ENCODE data around the gene CEMIP.

Gene CEMIP

GRCh38 chr15:80982839-80983238, 203.7 kb downstream of the CEMIP start:
- no peak for DNase-seq (ENCODE audit: low spot score)

DNA sequence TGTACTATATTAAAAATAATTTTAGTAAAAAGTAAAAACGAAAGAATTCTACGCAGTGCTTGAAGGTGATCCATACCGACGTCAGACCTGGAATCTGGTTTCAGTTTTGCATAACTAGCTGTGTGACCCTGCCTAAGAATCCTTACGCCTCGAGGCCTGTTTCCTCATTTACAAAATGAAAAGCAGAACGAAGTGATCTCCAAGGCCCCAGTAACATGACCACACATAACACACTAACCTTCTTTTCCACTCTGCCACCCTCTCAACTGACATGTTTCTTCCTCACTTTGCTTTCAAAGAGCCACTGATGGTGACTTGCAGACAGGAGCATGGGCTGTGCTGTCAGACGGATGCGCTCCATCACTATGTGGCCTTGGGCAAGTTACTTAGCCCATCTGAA, 205.7 kb downstream of the CEMIP start:
- DNase-seq (ENCODE audit: low spot score), result no peak

- no peak for DNase-seq (ENCODE audit: low spot score)
Measured at GRCh38 chr15:80985981-80986380, 206.8 kb downstream of the CEMIP start.

GRCh38 chr15:80986487-80986886, 207.3 kb downstream of the CEMIP start:
- DNase-seq (ENCODE audit: low spot score), result no peak

DNA sequence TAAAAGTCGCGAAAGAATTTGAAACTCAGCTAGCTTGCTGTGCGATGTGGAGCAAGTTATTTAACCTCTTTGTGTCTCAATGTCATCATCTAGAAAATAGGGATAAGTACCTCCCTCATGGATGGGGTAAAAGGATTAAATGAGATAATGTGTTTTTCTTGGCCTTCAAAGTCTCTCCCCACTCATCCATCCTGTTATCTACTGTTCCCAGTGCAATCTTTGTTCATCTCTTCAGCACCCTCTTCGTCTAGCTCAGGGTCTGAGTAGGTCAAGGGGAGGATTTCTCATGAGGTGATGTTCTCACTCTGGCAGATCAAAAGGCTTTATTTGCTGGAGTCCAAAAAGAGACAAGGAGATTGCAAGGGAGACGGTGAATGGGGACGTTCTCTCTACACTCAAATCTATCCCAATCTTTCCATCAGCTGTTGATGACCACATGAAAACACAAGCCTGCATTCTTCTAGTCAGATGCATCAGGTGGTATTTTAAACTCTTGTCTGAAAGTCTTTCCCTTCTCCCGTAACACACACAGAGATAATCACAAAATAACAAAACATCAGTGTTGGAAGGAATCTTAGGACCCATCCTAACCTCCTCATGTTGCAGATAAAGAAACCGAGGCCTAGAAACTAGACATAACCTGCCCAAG, 209.1 kb downstream of the CEMIP start:
- DNase-seq (ENCODE audit: low spot score), result no peak

GRCh38 chr15:80989081-80989517, 209.9 kb downstream of the CEMIP start:
- peak; percentile 69 for DNase-seq (ENCODE audit: low spot score)

DNA sequence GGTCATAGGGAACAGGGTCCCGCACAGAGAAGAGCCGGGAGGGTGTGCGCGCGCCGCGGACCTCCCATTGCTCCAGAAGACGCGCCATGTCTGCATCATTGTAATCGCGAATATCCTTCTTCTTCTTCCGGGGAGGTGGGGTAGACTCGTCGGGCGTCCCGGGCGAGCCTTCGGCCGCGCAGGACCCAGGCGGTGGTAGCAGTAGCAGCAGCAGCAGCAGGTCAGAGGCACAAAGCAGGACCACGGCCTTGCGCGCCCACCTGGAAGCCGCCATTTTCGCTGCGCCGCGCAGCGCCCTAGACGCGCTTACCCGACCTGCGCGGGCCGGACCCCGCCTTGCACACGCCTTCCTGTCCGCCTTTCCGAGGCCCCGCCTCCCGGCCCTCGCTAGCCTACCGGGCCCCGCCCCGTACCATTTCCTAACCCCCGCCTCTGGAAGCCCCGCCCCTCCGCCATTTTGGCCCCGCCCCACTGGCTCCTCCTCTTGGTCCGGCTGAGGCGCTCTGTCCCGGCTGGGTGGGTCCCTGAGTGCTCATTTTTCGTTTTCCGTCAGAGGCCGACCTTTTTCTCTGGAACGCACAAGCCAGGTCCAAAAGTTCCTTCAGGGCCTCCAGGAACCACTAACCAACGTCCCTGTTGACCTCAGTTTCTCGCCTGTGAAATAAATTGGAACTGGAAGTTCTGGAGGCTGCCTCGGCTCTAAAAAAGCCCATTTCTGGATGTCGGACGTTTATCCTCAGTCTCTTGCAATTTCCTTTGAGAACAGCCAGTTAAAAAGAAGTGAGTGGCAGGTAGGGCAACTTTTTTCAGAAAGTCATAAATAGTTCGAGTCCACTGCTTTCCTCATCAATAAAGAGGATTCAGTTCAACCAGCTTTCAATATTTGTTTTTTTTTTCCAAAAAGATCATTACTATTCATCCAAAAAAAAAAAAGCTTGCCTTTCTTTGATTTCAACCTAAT, 210.6 kb downstream of the CEMIP start, which contains the start of gene MESD:
TSS of gene MESD (minus strand) at position 302 of the 961 bp plus-strand sequence. CDS start at position 274, 28 bp downstream.
- peak; percentile 98 for DNase-seq (ENCODE audit: low spot score)

GRCh38 chr15:80990955-80991354, 211.8 kb downstream of the CEMIP start:
- DNase-seq (ENCODE audit: low spot score), result no peak

DNA sequence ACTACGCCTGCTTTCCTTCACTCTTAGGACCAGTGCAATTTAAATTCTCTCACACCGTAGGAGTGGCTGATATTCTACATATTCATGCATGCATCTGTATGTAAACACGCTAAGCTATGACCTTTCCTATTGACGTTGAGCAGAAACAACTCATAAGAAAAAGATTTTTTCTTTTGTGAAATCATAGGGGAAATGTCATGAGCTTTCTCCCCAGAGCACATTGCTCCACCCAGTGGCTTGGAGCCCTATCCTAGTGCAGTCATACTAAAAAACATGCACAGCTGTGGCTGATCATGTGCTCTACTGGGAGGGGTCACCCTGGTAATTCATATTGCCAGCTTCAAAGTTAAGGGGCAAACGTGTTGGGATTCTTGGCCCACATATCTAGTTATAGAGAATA, 212.3 kb downstream of the CEMIP start:
- no peak for DNase-seq (ENCODE audit: low spot score)

GRCh38 chr15:80992006-80992405, 212.8 kb downstream of the CEMIP start:
- no peak for DNase-seq (ENCODE audit: low spot score)

GRCh38 chr15:80992441-80992840, 213.3 kb downstream of the CEMIP start:
- no peak for DNase-seq (ENCODE audit: low spot score)

- no peak for DNase-seq (ENCODE audit: low spot score)
Measured at GRCh38 chr15:80996247-80996646, 217.1 kb downstream of the CEMIP start.

GRCh38 chr15:80997692-80998091, 218.5 kb downstream of the CEMIP start:
- no peak for DNase-seq (ENCODE audit: low spot score)

GRCh38 chr15:80998251-80998650, 219.1 kb downstream of the CEMIP start:
- no peak for DNase-seq (ENCODE audit: low spot score)

DNA sequence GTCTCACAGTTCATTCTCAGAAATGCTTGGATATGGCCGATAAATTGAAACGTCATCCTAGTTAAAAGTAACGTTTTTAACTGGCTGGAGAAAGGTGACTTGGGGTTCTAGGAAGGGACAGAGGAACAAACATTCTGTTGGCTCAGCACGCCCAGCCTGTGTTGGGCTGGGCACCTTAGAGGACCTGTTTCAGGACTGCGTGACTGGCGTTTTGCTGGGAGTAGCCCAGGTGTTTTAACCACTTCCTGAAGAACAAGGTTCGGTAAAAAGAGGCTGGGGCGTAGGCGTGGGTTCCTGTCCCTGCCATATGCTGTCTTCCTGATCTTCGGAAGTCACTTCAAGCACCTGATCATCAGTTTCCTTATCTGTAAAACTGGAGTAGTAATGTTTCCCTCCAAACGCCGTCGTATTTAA, 220.5 kb downstream of the CEMIP start:
- no peak for DNase-seq (ENCODE audit: low spot score)

DNA sequence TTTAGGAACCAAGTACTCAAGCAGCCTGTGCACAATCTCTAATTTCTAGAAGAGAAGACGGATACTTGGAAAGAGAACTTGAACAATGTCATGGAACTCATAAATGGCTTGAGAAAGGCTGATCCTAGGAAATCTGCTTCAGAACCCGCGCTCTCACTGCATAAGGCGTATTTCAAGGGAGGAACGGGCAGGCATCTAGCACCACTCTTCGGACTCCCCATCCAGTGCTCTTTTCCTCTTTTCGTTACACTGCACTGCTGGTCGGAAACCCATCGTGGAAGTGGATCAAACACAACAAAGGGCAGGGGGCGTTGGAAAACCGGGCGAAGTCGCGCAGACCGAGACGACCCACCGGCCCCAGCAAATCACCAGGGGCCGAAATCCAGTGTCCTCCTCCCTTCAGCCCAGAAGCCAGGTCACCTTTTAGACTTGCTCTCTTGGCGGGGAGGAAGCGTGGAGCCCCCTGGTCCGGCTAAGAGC, 221.0 kb downstream of the CEMIP start:
- no peak for DNase-seq (ENCODE audit: low spot score)

- DNase-seq (ENCODE audit: low spot score), result peak; percentile 88
Measured at GRCh38 chr15:81000624-81001151, 221.5 kb downstream of the CEMIP start, which contains the start of gene TLNRD1. Gene TLNRD1 (plus strand): TSS chr15:81000923. CDS start chr15:81002272, 1,349 bp downstream.

Measured in ecto neural progenitor cell (in vitro differentiated cells).